ENCODE measurements around the gene PAX4.

PAX4 gene

GRCh38 chr7:127632276-127632910 lies 14.5 kb upstream of the PAX4 start:
- peak; percentile 52 to 62 for DNase-seq (ENCODE audit: low read depth in 2 of 2)
- H3K4me3 ChIP-seq (replicated peaks in 1 of 2; ENCODE audit: low read depth in 2 of 2, low read length in 2 of 2), result no peak overlapping the region
- no peak for TF ChIP-seq CTCF (IDR thresholded peaks at IDR 0.05; ENCODE audit: low read depth, low read length)

GRCh38 chr7:127629268-127629854 lies 11.4 kb upstream of the PAX4 start:
- no peak overlapping the region for H3K4me3 ChIP-seq (replicated peaks in 1 of 2; ENCODE audit: low read depth in 2 of 2, low read length in 2 of 2)
- TF ChIP-seq CTCF (IDR thresholded peaks at IDR 0.05; ENCODE audit: low read depth, low read length), result peak; percentile 45
- DNase-seq (ENCODE audit: low read depth in 2 of 2), result no peak

GRCh38 chr7:127628445-127628844 lies 10.5 kb upstream of the PAX4 start:
- no peak for DNase-seq (ENCODE audit: low read depth in 2 of 2)
- H3K4me3 ChIP-seq (replicated peaks in 1 of 2; ENCODE audit: low read depth in 2 of 2, low read length in 2 of 2), result no peak overlapping the region
- no peak for TF ChIP-seq CTCF (IDR thresholded peaks at IDR 0.05; ENCODE audit: low read depth, low read length)

- H3K4me3 ChIP-seq (replicated peaks in 1 of 2; ENCODE audit: low read depth in 2 of 2, low read length in 2 of 2), result no peak overlapping the region
- TF ChIP-seq CTCF (IDR thresholded peaks at IDR 0.05; ENCODE audit: low read depth, low read length), result no peak
- no peak for DNase-seq (ENCODE audit: low read depth in 2 of 2)
Measured at GRCh38 chr7:127625331-127625730, 7.4 kb upstream of the PAX4 start.

GRCh38 chr7:127620406-127621233 lies 2.7 kb upstream of the PAX4 start:
- no peak for TF ChIP-seq CTCF (IDR thresholded peaks at IDR 0.05; ENCODE audit: low read depth, low read length)
- H3K4me3 ChIP-seq (replicated peaks in 1 of 2; ENCODE audit: low read depth in 2 of 2, low read length in 2 of 2), result no peak overlapping the region
- DNase-seq (ENCODE audit: low read depth in 2 of 2), result no peak

- DNase-seq (ENCODE audit: low read depth in 2 of 2), result peak in 1 of 2 donors; percentile 23
- no peak for TF ChIP-seq CTCF (IDR thresholded peaks at IDR 0.05; ENCODE audit: low read depth, low read length)
- H3K4me3 ChIP-seq (replicated peaks in 1 of 2; ENCODE audit: low read depth in 2 of 2, low read length in 2 of 2), result no peak overlapping the region
Measured at GRCh38 chr7:127619681-127620405, 1.9 kb upstream of the PAX4 start.

Measured in cardiac fibroblast (primary cell).